Keratinocyte (primary cell): ENCODE data around the gene AFTPH. TPM values are rescaled to one million over a fixed set of nuclear protein-coding genes. Genes with fewer than 3 reads are reported as not detected.

Source experiments
- DNase-seq: peaks from one replicate; pipeline ENCODE4 v3.0.0-alpha.2; 2011; ENCODE audit warnings: low read depth, missing footprints, low spot score
- FAIRE-seq: peaks from 2 replicates; lab custom pipeline; 2011; peaks lifted over from hg19 to GRCh38; lab: Jason Lieb, UNC
- H2AFZ ChIP-seq: 2 replicates; pipeline ENCODE4 v1.6.0; 2012; ENCODE audit warnings: low read length, control low read depth, inconsistent platforms; ENCODE audit not compliant: control insufficient read depth
- H3K27ac ChIP-seq: 2 replicates; pipeline ENCODE4 v1.5.1; 2011; ENCODE audit warnings: low read length; ENCODE audit not compliant: control insufficient read depth, insufficient read depth
- H3K27me3 ChIP-seq: 3 replicates; pipeline ENCODE4 v1.6.0; 2011; ENCODE audit warnings: low read length; ENCODE audit not compliant: control insufficient read depth, insufficient read depth; ENCODE audit errors: extremely low read depth
- H3K36me3 ChIP-seq, 2 experiments: 2 replicates in 1 of 2; 3 replicates in 1 of 2; pipeline ENCODE4 v1.5.1; 2011; ENCODE audit warnings: low read length in 2 of 2, mild to moderate bottlenecking in 1 of 2; ENCODE audit not compliant: control insufficient read depth in 2 of 2, insufficient read depth in 2 of 2; ENCODE audit errors: extremely low read depth in 1 of 2
- H3K4me1 ChIP-seq: 3 replicates; pipeline ENCODE4 v1.5.1; 2011; ENCODE audit warnings: low read length; ENCODE audit not compliant: control insufficient read depth, insufficient read depth; ENCODE audit errors: extremely low read depth
- H3K4me2 ChIP-seq: 3 replicates; pipeline ENCODE4 v1.6.0; 2011; ENCODE audit warnings: low read depth, low read length; ENCODE audit not compliant: control insufficient read depth, insufficient read depth; ENCODE audit errors: extremely low read depth
- H3K4me3 ChIP-seq, 3 experiments: fragments of 200-600 bp in 1 of 3; sonication (generic) in 1 of 3; 2 replicates in 2 of 3; 3 replicates in 1 of 3; pipeline ENCODE4 v1.5.1; 2011 to 2016; ENCODE audit warnings: low read length in 3 of 3, mild to moderate bottlenecking in 3 of 3, control low read depth in 2 of 3, inconsistent platforms in 1 of 3, low read depth in 1 of 3, mixed read lengths in 1 of 3, mixed run types in 1 of 3, moderate library complexity in 1 of 3; ENCODE audit not compliant: control insufficient read depth in 2 of 3, insufficient read depth in 2 of 3; ENCODE audit errors: extremely low read depth in 1 of 3
- H3K79me2 ChIP-seq: 2 replicates; pipeline ENCODE4 v1.6.0; 2012; ENCODE audit warnings: low read length; ENCODE audit not compliant: control insufficient read depth, insufficient read depth
- H3K9ac ChIP-seq: 3 replicates; pipeline ENCODE4 v1.6.0; 2011; ENCODE audit warnings: low read length; ENCODE audit not compliant: control insufficient read depth, insufficient read depth; ENCODE audit errors: extremely low read depth
- H3K9me1 ChIP-seq: 3 replicates; pipeline ENCODE4 v1.6.0; 2011; ENCODE audit warnings: low read length; ENCODE audit not compliant: control insufficient read depth, insufficient read depth; ENCODE audit errors: extremely low read depth
- H3K9me3 ChIP-seq: 2 replicates; pipeline ENCODE4 v1.5.1; 2012; ENCODE audit warnings: low read depth, low read length; ENCODE audit not compliant: control insufficient read depth
- H4K20me1 ChIP-seq: 3 replicates; pipeline ENCODE4 v1.6.0; 2011; ENCODE audit warnings: low read length; ENCODE audit not compliant: control insufficient read depth, insufficient read depth; ENCODE audit errors: extremely low read depth
- CTCF ChIP-seq, 3 experiments: IDR thresholded peaks in 1 of 3; conservative IDR thresholded peaks in 1 of 3; optimal IDR thresholded peaks in 1 of 3; 2 replicates in 2 of 3; 3 replicates in 1 of 3; pipeline versions ENCODE3 to v1.5.1; 2011; ENCODE audit warnings: low read length in 3 of 3, mild to moderate bottlenecking in 3 of 3, moderate library complexity in 2 of 3, control low read depth in 1 of 3, inconsistent platforms in 1 of 3; ENCODE audit not compliant: insufficient read depth in 2 of 3; ENCODE audit errors: extremely low read depth in 1 of 3
- EZH2 ChIP-seq: IDR thresholded peaks from one replicate; pipeline ENCODE4 v1.6.1; 2012; ENCODE audit warnings: inconsistent platforms, mild to moderate bottlenecking, low read length, moderate library complexity
- dilution Hi-C: fragments of 300-500 bp; cut with MboI; formaldehyde crosslinking; loops from one replicate; pipeline ENCODE4 v1.7.0; 2020; ENCODE audit warnings: low sequenced_read_pairs; ENCODE audit not compliant: extremely low pct_ligation_motif_present
- polyA plus RNA-seq, 5 experiments: library from polyadenylated mRNA; depleted of rRNA in 3 of 5; stranded (reverse) in 3 of 5; stranded (forward) in 1 of 5; unstranded in 1 of 5; fragments of >200 nt; gene quantifications; 1 replicate in 1 of 5; 2 replicates in 3 of 5; 3 replicates in 1 of 5; pipeline versions ENCODE4 v1.2.1 to v1.2.3, GENCODE V29; 2011 to 2012; ENCODE audit warnings: missing spikeins in 2 of 5, low read depth in 1 of 5, low replicate concordance in 1 of 5

Gene AFTPH
- polyA plus RNA-seq, 1 donor (not counting 4 experiments of a cell fraction or from before 2014, with no cell fraction given): 28.3 TPM

GRCh38 chr2:64532030-64532429 lies 7.9 kb downstream of the AFTPH start:
- no peaks in the 10 kb centered on the region for H3K36me3 ChIP-seq
- H2AFZ ChIP-seq: no peak overlapping the region
- H3K4me2 ChIP-seq: no peak overlapping the region
- no peaks in the 10 kb centered on the region for H3K9me3 ChIP-seq
- FAIRE-seq: no peak
- peaks cover 2% of the 10 kb centered on the region for H3K9me1 ChIP-seq
- H4K20me1 ChIP-seq: no peaks in the 10 kb centered on the region
- peaks cover 85% of the 10 kb centered on the region for H3K79me2 ChIP-seq
- no peaks in the 10 kb centered on the region for H3K4me1 ChIP-seq
- H3K4me3 ChIP-seq: no peak overlapping the region
- no peak for DNase-seq
- H3K27me3 ChIP-seq: no peaks in the 10 kb centered on the region
- H3K9ac ChIP-seq: no peak overlapping the region
- dilution Hi-C loops: no loop called here
- H3K27ac ChIP-seq: no peak overlapping the region
- TF ChIP-seq CTCF (optimal IDR thresholded peaks at IDR 0.05 in 1 of 3, IDR thresholded peaks at IDR 0.05 in 1 of 3, conservative IDR thresholded peaks at IDR 0.05 in 1 of 3; ENCODE audit: extremely low read depth in 1 of 3, insufficient read depth in 2 of 3, low read length in 3 of 3) (no peak), EZH2 (no peak)

- no peaks in the 10 kb centered on the region for H3K27me3 ChIP-seq
- no peaks in the 10 kb centered on the region for H3K9me3 ChIP-seq
- H3K4me1 ChIP-seq: peaks cover 3% of the 10 kb centered on the region
- no peaks in the 10 kb centered on the region for H3K36me3 ChIP-seq
- dilution Hi-C loops: no loop called here
- TF ChIP-seq CTCF (optimal IDR thresholded peaks at IDR 0.05 in 1 of 3, IDR thresholded peaks at IDR 0.05 in 1 of 3, conservative IDR thresholded peaks at IDR 0.05 in 1 of 3; ENCODE audit: extremely low read depth in 1 of 3, insufficient read depth in 2 of 3, low read length in 3 of 3): no peak
- TF ChIP-seq EZH2: no peak
- H4K20me1 ChIP-seq: no peaks in the 10 kb centered on the region
- H3K9ac ChIP-seq: no peak overlapping the region
- DNase-seq (no peak), FAIRE-seq (no peak)
- H3K4me3 ChIP-seq: no peak overlapping the region
- peaks cover 77% of the 10 kb centered on the region for H3K79me2 ChIP-seq
- H3K9me1 ChIP-seq: peaks cover 2% of the 10 kb centered on the region
- no peak overlapping the region for H3K4me2 ChIP-seq
- H3K27ac ChIP-seq: no peak overlapping the region
- no peak overlapping the region for H2AFZ ChIP-seq
Measured at GRCh38 chr2:64533882-64534281, 9.8 kb downstream of the AFTPH start.
